ENCODE data around the gene DCAF17.

DNA sequence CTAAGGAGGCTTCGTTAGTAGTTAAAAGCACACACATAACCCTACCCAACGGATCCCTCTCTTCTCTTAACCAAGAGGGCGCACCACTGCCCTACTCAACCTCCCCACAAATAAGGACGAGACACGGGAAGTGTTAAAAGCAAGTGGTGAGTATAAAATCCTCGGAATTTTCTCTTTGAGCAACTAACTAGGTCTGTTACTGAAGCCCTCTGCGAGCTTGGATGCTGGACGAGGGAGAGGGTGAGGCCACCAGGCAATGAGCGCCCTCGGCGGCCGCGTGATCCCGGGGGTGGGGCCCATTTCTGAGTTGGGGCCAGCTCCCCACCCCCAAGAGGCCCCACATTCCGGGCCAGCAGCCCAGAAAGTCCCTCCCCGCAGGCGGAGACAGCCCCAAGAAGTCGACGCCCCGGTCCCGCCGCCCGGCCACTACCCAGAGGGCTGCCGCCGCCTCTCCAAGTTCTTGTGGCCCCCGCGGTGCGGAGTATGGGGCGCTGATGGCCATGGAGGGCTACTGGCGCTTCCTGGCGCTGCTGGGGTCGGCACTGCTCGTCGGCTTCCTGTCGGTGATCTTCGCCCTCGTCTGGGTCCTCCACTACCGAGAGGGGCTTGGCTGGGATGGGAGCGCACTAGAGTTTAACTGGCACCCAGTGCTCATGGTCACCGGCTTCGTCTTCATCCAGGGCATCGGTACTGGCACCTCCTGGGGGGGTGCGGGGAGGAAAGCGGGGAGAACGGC lies 88.2 kb downstream of the DCAF17 start, which contains the start of gene CYBRD1:
- no peak for TF ChIP-seq PAX5 (IDR thresholded peaks at IDR 0.05; ENCODE audit: insufficient read depth, low read length, severe bottlenecking)
- TF ChIP-seq POLR2A (IDR thresholded peaks at IDR 0.05; ENCODE audit: low read depth, low read length), result peak; percentile 69
- no peak for TF ChIP-seq SPI1 (IDR thresholded peaks at IDR 0.05; ENCODE audit: low read depth, low read length)
